Hematopoietic multipotent progenitor cell treated with erythropoietin and hydrocortisone succinate and interleukin-3 and kit ligand, for 17 days (in vitro differentiated cells): ENCODE data around the gene STAP2.

Source experiments
- DNase-seq: peaks from one replicate; pipeline ENCODE4 v3.0.0-alpha.2; 2015; ENCODE audit warnings: low spot score

Gene STAP2, protein sequence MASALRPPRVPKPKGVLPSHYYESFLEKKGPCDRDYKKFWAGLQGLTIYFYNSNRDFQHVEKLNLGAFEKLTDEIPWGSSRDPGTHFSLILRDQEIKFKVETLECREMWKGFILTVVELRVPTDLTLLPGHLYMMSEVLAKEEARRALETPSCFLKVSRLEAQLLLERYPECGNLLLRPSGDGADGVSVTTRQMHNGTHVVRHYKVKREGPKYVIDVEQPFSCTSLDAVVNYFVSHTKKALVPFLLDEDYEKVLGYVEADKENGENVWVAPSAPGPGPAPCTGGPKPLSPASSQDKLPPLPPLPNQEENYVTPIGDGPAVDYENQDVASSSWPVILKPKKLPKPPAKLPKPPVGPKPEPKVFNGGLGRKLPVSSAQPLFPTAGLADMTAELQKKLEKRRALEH

DNA sequence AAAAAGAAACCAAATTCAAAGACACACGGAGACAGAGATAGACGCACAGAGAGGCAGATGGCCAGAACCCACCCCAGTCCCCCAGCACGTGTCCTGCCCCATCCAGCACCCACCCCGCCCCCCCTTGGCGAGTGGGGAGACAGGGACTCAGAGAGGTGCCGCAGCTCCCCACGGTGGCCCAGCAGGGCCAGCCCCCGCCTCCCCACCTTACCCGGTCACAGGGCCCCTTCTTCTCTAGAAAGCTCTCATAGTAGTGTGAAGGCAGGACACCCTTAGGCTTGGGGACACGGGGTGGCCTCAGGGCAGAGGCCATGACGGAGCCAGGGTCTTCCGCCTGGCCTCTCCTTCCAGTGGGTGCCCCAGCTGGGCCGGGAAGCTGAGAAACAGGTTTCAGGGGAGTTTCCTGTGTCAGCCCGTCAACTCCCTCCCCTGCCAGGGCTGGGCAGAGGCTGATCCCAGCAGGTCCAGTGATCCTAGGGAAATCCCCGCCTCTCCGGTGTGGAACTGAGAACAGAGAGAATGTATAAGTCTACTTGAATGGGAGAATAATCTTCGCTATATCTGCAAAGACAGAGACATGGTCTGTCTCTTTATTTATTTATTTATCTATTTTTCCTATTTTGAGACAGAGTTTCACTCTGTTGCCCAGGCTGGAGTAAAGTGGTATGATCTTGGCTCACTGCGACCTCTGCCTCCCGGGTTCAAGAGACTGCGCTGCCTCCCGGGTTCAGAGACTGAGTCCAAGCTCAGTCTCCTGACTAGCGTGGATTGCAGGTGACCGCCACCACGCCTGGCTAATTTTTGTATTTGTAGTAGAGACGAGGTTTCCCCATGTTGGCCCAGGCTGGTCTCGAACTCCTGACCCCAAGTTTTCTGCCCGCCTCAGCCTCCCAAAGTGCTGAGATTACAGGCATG lies at the start of gene STAP2:
Gene STAP2, minus strand, starts transcription at position 387 of the 915 bp plus-strand sequence. Its CDS starts 74 bp downstream, at position 313.
- no peak for DNase-seq

DNA sequence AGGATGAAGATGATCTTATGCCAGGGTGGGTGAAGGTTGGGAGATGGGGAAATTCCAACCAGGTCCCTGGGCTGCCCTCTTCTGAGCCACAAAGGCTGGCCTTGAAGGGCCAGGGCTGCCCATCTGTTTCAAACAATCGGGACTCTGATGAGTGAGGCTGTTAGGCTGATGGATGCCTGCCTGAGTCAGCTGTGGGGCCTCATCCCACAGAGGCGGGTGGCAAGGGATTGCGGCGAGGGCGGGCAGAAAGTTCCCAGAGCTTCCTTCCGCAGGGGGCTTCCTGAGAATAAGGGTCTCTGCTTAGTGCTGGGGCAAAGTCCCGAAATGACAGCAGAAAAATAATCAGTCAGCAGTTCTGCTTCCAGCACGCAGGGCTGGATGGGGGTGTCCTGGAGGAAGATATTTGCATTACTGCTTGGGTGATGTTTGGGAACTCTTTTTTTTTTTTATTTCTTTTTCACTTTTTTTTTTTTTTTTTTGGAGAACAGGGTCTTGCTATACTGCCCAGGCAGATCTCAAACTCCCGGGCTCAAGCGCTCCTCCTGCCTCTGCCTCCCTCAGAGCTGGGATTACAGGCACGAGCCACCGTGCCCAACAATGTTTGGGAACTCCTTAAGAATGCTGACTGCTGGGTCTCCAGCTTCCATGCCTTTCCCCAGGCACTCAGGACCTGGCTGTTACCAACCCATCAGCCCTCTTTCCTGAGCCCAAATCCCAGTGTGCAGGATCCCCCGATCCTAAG lies 47.6 kb upstream of the STAP2 start:
- DNase-seq = no peak

DNA sequence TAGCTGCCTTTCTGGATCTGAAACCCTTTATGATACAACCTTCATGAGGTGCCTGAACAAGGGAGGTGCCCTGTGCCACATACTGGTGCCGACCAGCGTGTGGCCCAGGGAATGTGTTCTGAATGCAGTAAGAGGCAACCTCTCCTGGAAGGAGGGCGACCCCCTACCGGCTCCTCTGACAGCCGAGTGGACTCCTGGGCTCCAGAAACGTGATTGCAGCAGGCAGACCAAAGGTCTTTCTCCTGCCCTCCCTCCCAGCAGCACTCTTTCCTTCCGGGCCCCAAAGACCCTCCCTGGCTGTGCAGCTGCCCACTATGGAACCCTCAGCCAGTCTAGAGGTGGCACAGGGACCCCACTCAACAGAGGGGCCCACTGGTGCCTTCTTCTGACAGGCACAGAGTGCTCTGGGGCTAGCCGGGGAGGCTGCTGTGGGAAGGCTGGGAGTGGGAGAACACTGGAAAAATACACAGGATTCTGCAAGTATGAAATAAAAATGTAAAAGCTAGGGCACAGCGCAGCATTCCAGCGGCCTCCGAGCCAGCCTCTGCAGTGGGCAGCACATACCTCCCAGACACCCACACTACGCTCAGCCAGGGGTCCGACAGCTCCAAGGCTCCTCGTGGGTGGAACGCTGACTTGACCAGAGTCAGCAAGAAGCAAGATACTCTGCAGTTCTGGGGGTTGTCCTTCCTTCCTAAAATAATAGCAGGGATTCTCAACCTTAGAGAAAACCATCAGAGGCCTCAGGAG lies 46.8 kb upstream of the STAP2 start:
- DNase-seq = no peak

DNA sequence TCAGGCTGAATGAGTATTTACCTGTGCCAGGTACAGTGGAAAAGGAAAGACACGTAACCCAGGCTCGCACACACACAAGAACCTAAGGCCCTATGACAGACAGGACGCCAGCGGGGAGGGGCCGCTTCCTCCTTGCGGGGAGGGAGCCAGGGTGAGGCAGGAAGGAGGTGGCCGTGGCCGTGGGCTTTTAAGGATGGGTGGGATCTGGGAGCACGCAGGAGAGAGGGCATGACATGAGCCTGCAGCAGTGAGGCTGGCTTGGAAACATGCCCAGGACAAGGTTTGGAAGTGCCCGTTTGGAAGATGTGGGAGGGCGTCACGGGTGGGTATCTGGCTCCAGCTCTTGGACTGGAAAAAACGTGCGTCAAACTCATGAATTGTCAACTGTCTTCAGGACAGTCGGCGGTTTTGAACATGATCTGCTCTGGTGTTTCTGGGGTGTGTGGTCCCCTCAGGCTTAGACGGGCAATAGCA lies 41.7 kb upstream of the STAP2 start:
- peak; percentile 36 for DNase-seq

DNA sequence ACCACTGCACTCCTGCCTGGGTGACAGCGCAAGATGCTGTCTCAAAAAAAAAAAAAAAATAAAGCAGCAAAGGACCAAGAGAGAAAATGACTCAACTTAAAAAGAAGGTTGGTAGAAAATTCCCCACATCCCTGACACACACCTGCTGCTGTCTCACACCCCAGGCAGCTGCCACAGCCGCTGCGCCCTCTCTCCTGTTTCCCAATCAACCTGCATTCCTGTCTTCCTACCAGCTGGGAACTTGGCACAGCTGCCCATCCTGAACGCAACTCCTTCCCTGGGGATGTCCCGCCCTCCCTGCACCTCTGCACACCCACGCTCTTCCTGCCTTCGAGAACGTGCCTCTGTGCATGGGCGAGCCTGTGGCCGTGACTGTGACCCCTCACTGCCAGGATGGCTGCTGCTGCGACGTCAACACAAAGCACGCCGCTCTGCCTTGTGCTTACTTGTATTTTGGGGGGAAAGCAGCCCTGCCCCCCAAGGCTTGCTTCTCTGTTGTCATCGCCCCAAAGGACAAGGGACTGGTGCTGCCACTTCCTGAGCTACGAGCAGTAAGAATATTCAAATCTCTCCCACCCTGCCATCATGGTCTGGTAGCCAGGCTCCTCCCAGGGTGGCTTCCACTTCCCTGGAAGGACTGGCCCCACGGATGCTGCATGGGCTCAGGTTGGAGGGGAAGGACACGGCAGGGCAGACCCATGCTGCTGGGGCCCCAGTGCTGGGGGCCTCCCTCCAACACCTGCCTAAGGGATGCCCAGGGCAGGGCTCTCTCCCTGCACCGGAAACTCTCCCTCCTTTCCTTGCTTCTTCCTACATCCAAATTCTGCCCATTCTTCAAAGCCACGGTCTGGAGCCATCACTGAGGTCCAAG lies 41.0 kb upstream of the STAP2 start:
- no peak for DNase-seq

DNA sequence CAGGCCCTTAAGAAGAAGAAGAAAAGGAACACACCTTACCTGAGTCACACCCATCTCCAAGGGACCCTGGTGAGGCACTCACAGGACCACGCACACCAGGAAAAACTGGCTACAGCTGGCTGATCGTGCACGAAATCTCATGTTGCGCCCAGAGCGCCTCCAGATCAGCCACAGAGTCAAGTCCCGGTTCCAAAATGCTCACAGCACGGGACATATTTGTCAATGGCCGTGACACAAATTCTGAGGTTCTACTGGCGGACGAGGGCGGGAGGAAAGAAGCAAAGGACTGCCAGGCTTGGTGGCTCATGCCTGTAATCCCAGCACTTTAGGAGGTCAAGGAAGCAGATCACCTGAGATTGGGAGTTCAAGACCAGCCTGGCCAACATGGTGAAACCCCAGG lies 40.3 kb upstream of the STAP2 start:
- no peak for DNase-seq

DNA sequence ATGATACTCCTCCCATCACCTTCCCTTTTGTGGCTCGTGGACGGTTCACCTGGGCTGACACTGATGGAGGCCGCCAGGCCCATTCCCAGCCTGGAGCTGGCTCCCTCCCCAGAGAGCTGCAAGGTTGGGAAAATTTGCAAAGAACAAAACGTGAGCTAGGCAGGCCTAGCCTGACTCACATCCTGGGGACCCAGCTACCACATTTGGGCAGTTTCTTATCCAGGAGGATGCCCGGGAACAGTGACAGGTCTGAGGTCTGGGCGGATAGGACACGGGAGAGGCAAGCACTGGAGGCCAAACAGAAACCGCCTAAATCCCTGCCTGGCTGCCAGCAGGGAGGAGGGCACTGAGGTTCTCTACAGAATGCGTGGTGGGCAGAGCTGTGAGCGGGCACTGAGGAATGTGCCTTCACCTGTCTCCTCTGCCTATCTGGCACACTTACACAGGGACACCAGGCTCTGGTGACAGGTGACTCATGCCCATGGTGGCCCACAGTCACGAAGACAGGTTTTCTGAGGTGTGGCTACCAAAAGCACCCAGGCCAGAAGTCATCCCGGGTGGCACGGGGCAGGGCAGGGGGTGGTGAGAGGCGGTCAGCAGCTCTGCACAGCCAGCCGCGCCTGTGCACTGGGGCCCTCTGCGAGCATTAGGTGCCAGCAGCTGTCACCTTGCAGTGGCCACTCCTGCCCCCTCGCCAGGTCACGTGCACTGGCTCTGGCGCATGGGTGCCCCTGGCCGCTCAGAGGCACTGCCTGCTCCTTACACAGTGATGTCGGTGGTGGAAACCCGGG lies 38.6 kb upstream of the STAP2 start:
- DNase-seq = peak; percentile 49

DNA sequence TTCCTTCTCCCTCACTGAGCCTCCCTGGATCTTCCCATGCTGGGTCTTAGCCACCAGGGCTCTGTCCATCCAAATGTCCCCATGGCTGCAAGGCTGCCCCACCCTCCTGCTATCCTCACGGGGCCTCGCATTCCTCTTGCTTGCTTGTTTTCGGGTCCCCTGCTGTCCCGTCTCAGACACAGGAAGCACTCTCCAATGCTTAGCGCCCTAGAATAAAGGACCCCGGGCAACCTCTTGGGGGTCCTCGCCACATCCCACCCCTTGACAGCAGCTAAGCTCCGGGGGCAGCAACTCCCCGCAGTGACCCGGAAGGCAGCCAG lies 38.0 kb upstream of the STAP2 start:
- DNase-seq = peak; percentile 40

DNA sequence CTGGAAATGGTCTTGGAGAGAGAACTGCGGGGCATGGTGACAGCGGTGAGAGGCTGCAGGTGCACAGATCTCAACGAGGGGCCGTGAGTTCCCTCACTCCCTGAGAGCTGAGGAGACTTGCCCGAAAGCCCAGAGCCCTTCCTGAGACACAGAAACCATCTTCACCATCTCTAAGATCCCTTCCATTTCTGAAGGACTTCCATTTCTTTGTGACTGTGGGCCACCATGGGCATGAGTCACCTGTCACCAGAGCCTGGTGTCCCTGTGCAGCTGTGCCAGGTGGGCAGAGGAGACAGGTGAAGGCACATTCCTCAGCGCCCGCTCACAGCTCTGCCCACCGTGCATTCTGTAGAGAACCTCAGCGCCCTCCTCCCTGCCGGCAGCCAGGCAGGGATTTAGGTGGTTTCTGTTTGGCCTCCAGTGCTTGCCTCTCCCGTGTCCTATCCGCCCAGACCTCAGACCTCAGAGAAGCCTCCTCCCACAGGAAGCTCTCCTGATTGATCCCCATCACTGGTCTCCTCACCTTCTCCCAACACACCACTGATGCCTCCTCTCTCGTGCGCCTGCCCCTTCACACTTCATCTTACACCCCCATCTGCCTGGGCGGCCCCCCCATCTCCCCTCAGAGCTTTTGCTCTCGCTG lies 37.5 kb upstream of the STAP2 start:
- no peak for DNase-seq

DNA sequence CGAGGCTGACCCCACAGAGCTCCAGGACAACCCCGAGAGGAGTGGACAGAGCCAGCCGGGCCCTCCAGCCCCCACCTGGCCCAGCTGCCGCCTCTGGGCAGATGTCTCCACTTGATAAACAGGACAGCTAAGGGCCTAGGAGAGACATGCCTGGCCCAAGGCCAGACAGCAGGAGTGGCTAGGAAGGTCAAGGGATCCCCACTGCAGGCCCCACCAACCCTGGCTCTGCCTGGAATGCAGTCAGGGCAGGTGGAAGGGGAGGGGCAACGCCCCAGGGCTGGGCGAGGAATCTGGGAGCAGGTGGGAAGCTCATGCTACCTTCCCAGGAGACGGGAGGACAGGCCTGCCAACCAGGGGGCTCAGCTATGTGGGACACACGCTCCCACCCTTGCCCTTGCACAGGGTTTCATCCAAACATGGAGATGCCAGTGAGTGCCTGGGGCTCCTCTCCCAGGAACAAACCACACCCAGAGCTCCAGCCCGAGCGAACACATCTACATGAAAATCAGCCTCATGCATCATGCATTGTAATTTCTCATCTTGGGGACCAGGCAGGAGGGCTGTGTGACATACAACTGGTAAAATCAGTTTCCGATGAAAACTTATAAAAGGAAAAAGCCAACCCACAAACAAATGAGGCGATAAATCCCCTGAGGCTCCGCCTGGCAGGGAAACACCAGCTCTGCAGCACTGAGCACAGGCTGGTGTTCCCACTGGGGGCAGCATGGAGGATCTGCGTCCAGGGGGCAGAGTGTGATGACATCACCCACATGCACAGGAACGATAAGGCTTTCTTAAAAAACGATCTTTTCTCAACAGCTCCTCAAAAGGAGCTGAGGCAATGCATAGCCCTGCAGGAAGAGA lies 36.8 kb upstream of the STAP2 start:
- peak; percentile 95 for DNase-seq

DNA sequence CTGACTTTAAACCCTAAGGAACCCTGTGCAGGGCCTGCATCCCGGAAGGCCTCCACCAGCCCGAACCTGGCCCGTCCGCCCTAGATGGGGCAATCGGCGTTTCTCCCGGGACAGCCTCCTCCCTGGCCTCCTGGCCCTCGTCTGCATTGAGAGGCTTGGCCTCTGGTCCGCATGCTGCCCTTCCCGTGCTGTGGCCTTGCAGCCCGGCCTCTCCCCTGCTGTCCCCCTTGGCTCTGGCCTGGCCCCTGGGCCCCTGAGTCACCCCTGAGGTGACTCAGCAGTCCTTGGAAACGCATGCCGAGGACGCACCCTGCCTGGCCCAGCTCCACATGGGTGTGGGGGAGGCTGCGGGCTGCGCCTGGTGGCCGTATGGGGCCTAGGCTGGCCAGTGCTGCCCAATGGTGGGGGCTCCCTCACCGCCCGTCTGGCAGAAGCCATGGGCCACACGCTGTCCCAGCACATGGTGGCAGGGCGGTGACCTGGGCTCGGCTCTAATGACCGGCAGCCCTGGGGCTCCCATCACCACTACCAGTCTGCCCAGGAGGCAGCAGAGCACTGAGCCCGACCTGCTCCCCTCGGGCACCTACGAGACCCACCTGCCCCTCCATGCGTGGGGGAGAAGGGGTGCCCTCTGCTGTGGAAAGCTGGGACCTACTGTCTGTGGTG lies 36.0 kb upstream of the STAP2 start:
- peak; percentile 97 for DNase-seq

DNA sequence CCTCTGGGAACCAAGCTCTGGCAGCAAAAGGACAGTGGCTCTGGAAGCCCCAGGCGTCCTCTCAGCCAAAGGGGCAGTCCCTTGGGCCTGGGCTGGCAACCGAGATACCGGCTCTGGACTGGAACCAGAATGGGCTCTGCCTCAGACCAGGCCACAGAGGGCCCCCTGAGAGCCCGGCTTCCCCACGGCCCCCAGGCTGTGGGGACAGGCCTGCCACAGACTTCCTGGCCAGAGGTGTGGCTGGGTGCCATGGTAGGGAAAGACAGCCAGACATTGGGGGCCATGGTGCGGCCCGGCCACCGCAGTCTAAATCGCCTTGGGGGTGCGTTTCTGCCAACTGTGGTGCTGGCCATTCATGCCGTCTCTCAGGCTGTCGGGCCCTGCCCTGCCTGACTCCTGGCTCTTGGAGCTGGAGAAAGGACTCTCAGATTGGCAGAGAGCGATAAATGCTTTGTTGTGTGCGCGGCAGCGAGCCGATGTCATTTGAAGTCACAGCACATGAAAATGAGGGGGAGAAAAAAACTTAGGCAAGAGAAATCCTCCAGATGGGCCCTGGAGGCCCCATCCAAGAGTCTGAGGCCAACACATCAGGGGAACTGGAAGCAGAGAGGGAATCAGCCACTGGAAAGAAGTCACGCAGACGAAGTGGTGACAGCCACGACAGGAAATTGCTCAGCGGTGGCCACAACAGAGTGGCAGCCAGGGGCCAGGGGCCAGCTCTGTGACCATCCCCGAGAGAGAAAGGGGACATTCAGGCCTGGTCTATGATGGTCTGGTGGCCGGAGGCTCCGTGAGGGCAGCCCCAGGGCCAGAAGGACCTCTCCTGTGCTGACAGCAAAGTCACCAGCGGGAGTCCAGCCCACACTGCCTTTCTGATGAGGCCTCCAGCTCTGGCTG lies 35.2 kb upstream of the STAP2 start:
- DNase-seq = peak; percentile 66

DNA sequence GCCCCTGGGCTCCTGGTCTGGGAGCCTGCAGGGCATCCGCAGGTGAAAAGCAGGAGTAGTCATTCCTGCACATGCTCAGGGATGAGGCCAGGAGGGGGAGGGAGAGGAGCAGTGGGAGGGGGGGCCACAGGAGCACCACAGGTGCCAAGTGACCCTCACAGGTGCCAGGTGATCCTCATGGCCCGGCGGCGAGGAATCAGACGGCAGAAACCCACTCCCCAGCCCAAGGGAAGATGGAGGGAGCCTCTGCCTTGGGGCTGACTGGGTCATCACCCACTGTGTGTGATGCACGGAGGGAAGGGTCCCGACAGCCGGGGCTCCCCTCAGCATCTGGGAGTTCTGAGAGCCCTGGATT lies 34.4 kb upstream of the STAP2 start:
- DNase-seq = no peak

DNA sequence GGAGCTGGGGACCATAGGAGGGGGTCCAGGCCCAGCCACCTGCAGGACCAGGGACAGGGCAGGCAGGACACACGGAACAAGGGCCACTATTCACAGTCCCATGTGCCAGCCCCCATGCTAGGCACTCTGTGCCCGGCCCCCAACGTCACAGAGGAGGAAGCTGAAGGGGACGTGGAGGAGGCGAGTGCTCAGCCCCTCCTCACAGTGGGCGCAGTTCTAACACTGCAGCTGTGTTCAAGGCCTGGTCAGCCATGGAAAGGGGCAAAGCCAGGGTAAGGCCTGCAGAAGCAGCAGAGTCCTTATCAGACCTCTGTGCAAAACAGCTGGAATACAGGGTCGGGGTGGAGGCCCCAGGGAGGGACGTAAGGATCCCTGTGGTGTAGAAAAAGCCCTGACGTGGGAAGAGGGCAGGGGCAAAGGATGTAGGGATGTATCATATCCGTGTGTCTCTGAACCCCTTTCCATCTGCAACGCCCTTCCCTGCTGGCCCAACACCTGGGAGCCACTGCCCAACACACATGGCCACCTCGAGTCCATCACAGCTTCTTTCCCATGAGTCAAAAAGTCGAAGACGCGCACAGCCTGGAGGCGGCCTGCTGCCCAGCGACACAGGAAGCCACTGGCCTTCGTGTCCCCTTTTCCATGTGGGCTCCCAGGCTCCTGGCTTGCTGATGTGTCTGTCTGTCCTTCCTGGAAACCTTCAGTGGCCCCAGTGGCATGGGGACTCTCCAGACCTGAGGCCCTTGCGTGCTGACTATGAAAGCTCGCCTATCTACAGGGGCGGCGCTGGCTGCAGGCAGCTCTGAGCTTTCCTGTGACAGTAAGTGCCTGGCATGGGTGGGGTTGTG lies 33.8 kb upstream of the STAP2 start:
- DNase-seq = peak; percentile 64

DNA sequence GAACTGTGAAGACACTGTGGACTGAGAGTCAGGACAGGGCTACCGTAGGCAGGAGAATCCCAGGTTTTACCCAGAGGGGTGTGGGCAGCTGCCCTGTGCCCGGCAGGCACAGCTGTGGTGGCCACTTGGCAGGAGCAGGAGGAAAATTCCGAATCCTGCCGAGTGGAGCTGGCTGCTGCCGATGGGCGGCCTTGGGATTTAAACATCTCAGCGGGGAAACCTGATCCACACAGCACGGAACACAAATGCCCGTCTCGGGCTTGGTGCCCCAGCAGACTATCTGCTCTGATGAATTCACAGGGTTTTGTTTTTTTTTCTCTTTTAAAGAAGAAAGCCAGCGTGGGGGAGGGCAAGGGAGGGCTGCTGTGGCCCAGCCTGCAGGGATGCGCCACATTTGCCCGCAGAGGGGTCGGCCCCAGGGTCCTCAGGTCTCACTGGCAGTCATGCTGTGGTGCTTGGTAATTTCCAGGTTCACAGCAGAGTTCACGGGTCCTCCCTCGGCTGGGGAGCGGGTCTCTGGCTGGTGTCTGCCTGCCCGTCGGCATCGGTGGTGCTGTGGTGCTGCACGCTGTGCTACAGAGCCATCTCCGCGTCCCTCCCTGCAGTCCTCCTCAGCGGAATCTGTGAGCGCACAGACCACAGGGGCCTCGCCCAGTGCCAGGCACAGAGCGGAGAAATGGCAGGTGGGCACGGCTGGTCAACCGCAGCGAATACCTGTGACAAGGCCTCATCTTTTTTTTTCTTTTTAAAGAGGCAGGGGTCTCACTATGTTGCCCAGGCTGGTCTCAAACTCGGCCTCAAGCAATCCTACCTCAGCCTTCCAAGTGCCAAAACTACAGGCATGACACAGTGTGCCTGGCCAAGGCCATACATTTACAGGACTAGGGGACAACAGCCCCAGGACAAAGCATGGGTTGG lies 32.9 kb upstream of the STAP2 start:
- DNase-seq = no peak
